ENCODE data around the gene NINJ1.
A peak's percentile ranks its signal among the peaks of the same experiment; 100 is the strongest.

The NINJ1 gene
- 33.5 to 40.8 reads per million in 2 donors for total RNA-seq

GRCh38 chr9:93134015-93134739, at the start of gene NINJ1:
NINJ1 (minus strand) TSS chr9:93134251; CDS start chr9:93134217, 34 bp downstream.
- peak; percentile 80 for DNase-seq

- no peak for DNase-seq
Measured at GRCh38 chr9:93183131-93183662, 49.1 kb upstream of the NINJ1 start.

- no peak for DNase-seq
Measured at GRCh38 chr9:93182572-93182971, 48.5 kb upstream of the NINJ1 start.

- no peak for DNase-seq
Measured at GRCh38 chr9:93181672-93182435, 47.8 kb upstream of the NINJ1 start.

GRCh38 chr9:93180938-93181337, 46.9 kb upstream of the NINJ1 start:
- DNase-seq: no peak

GRCh38 chr9:93178851-93179786, 45.1 kb upstream of the NINJ1 start:
- no peak for DNase-seq

- no peak for DNase-seq
Measured at GRCh38 chr9:93177676-93178075, 43.6 kb upstream of the NINJ1 start.

- no peak for DNase-seq
Measured at GRCh38 chr9:93174976-93175375, 40.9 kb upstream of the NINJ1 start.

- DNase-seq: no peak
Measured at GRCh38 chr9:93173365-93174051, 39.5 kb upstream of the NINJ1 start.

- no peak for DNase-seq
Measured at GRCh38 chr9:93172666-93173364, 38.8 kb upstream of the NINJ1 start.

GRCh38 chr9:93171261-93171990, 37.4 kb upstream of the NINJ1 start:
- DNase-seq: no peak

GRCh38 chr9:93170571-93170970, 36.5 kb upstream of the NINJ1 start:
- DNase-seq: no peak

- no peak for DNase-seq
Measured at GRCh38 chr9:93169444-93169843, 35.4 kb upstream of the NINJ1 start.

GRCh38 chr9:93168581-93168980, 34.5 kb upstream of the NINJ1 start:
- no peak for DNase-seq

- DNase-seq: no peak
Measured at GRCh38 chr9:93167838-93168237, 33.8 kb upstream of the NINJ1 start.

- DNase-seq: no peak
Measured at GRCh38 chr9:93167185-93167584, 33.1 kb upstream of the NINJ1 start.

GRCh38 chr9:93166699-93167098, 32.6 kb upstream of the NINJ1 start:
- no peak for DNase-seq

GRCh38 chr9:93164085-93164484, 30.0 kb upstream of the NINJ1 start:
- DNase-seq: no peak

GRCh38 chr9:93161786-93162562, 27.9 kb upstream of the NINJ1 start:
- DNase-seq: no peak

Measured in activated gamma-delta T cell (primary cell).